H1 (cell line): ENCODE measurements around the gene TP53BP1. TPM values are rescaled to one million over a fixed set of nuclear protein-coding genes. Genes with fewer than 3 reads are reported as not detected.

Experiments used
- CTCF ChIA-PET: fragments of 300-600 bp; sonication (Branson Sonifier 250); formaldehyde crosslinking; loops from one replicate; lab custom pipeline; 2021; ENCODE audit not compliant: partially characterized antibody; lab: Charles Lee
- POLR2A ChIA-PET: fragments of 300-600 bp; sonication (Branson Sonifier 250); formaldehyde crosslinking; loops from one replicate; lab custom pipeline; 2021; ENCODE audit warnings: inconsistent platforms; ENCODE audit not compliant: partially characterized antibody; lab: Charles Lee
- DNase-seq, 2 experiments: peaks; one replicate each; pipeline versions ENCODE4 v3.0.0 to v3.0.0-alpha.2; 2010 to 2022; ENCODE audit warnings: low spot score in 2 of 2, low read depth in 1 of 2, mixed read lengths in 1 of 2
- FAIRE-seq: peaks from 2 replicates; lab custom pipeline; 2011; peaks lifted over from hg19 to GRCh38; lab: Jason Lieb, UNC
- H2AFZ ChIP-seq: 2 replicates; pipeline ENCODE4 v1.8.1; 2012; ENCODE audit warnings: low read length, inconsistent platforms
- H2AK5ac ChIP-seq: 2 replicates; pipeline ENCODE4 v1.6.1; 2013; ENCODE audit warnings: low read depth, low read length
- H2BK120ac ChIP-seq: replicated peaks from 2 replicates; pipeline ENCODE3; 2013; ENCODE audit warnings: low read depth, low read length, inconsistent platforms
- H2BK12ac ChIP-seq: 2 replicates; pipeline ENCODE4 v1.6.1; 2013; ENCODE audit warnings: low read depth, low read length
- H2BK15ac ChIP-seq: 2 replicates; pipeline ENCODE4 v1.6.1; 2013; ENCODE audit warnings: low read length
- H2BK20ac ChIP-seq: 2 replicates; pipeline ENCODE4 v1.6.1; 2013; ENCODE audit warnings: low read length
- H2BK5ac ChIP-seq: 2 replicates; pipeline ENCODE4 v1.6.1; 2013; ENCODE audit warnings: low read depth, low read length
- H3K14ac ChIP-seq: 2 replicates; pipeline ENCODE4 v1.6.1; 2013; ENCODE audit warnings: inconsistent platforms; ENCODE audit not compliant: insufficient read length
- H3K18ac ChIP-seq: 2 replicates; pipeline ENCODE4 v1.6.1; 2013; ENCODE audit warnings: low read length; ENCODE audit errors: extremely low read depth
- H3K23ac ChIP-seq: 2 replicates; pipeline ENCODE4 v1.6.1; 2013; ENCODE audit warnings: inconsistent platforms; ENCODE audit not compliant: insufficient read length
- H3K23me2 ChIP-seq: 2 replicates; pipeline ENCODE4 v1.6.1; 2013; ENCODE audit warnings: low read depth, low read length
- H3K27ac ChIP-seq: 2 replicates; pipeline ENCODE4 v1.6.1; 2011; ENCODE audit warnings: low read depth, low read length, inconsistent platforms
- H3K27me3 ChIP-seq, 4 experiments: replicated peaks in 1 of 4; 1 replicate in 1 of 4; 2 replicates in 3 of 4; pipeline versions ENCODE4 v1.6.1 to v1.8.1; 2011 to 2013; ENCODE audit warnings: low read length in 3 of 4, mild to moderate bottlenecking in 3 of 4, inconsistent platforms in 2 of 4, mixed read lengths in 2 of 4, moderate library complexity in 1 of 4; ENCODE audit not compliant: control insufficient read depth in 3 of 4, insufficient read depth in 3 of 4; ENCODE audit errors: extremely low read depth in 1 of 4
- H3K36me3 ChIP-seq, 4 experiments: 2 replicates each; pipeline versions ENCODE4 v1.6.1 to v1.8.1; 2011 to 2013; ENCODE audit warnings: mild to moderate bottlenecking in 4 of 4, low read length in 3 of 4, moderate library complexity in 2 of 4, control low read depth in 1 of 4, inconsistent platforms in 1 of 4; ENCODE audit not compliant: insufficient read depth in 4 of 4, control insufficient read depth in 2 of 4
- H3K4ac ChIP-seq: replicated peaks from 2 replicates; pipeline ENCODE3; 2013; ENCODE audit warnings: low read length, low read depth, mixed read lengths, inconsistent platforms; ENCODE audit not compliant: insufficient read length
- H3K4me1 ChIP-seq, 4 experiments: replicated peaks in 1 of 4; 1 replicate in 1 of 4; 2 replicates in 3 of 4; pipeline versions ENCODE4 v1.6.1 to v1.8.1; 2011 to 2013; ENCODE audit warnings: low read length in 3 of 4, inconsistent platforms in 2 of 4, mixed read lengths in 1 of 4; ENCODE audit not compliant: insufficient read depth in 4 of 4, control insufficient read depth in 3 of 4
- H3K4me2 ChIP-seq, 2 experiments: 2 replicates each; pipeline versions ENCODE4 v1.6.1 to v1.8.1; 2011 to 2013; ENCODE audit warnings: low read depth in 2 of 2, low read length in 2 of 2, control low read depth in 1 of 2, inconsistent platforms in 1 of 2, mild to moderate bottlenecking in 1 of 2; ENCODE audit not compliant: insufficient read depth in 1 of 2
- H3K4me3 ChIP-seq, 4 experiments: fragments of 200-600, 300-600 bp in 1 of 4; sonication (generic), shearing (Covaris generic), sonication (Bioruptor Twin) in 1 of 4; 2 replicates each; pipeline versions ENCODE4 v1.5.1 to v1.8.1; 2011 to 2016; ENCODE audit warnings: low read length in 4 of 4, low read depth in 3 of 4, control low read depth in 2 of 4, inconsistent platforms in 2 of 4, mild to moderate bottlenecking in 2 of 4, mixed read lengths in 1 of 4, moderate library complexity in 1 of 4; ENCODE audit not compliant: insufficient read depth in 2 of 4; ENCODE audit errors: extremely low read depth in 1 of 4
- H3K56ac ChIP-seq: replicated peaks from 2 replicates; pipeline ENCODE3; 2013; ENCODE audit warnings: low read depth, mild to moderate bottlenecking, mixed read lengths, low read length, inconsistent platforms; ENCODE audit not compliant: insufficient read length
- H3K79me1 ChIP-seq: 2 replicates; pipeline ENCODE4 v1.6.1; 2013; ENCODE audit warnings: low read depth, low read length, control low read depth
- H3K79me2 ChIP-seq, 2 experiments: 2 replicates each; pipeline versions ENCODE4 v1.6.1 to v1.8.1; 2012 to 2013; ENCODE audit warnings: low read length in 2 of 2, mild to moderate bottlenecking in 2 of 2, inconsistent platforms in 1 of 2; ENCODE audit not compliant: insufficient read depth in 2 of 2, control insufficient read depth in 1 of 2
- H3K9ac ChIP-seq, 4 experiments: replicated peaks in 1 of 4; 1 replicate in 1 of 4; 2 replicates in 3 of 4; pipeline versions ENCODE4 v1.6.1 to v1.8.1; 2011 to 2013; ENCODE audit warnings: low read depth in 3 of 4, low read length in 3 of 4, control low read depth in 2 of 4, mild to moderate bottlenecking in 2 of 4, moderate library complexity in 2 of 4, inconsistent platforms in 1 of 4; ENCODE audit errors: extremely low read depth in 1 of 4
- H3K9me3 ChIP-seq, 2 experiments: 2 replicates each; pipeline versions ENCODE4 v1.6.1 to v1.8.1; 2012 to 2013; ENCODE audit warnings: mild to moderate bottlenecking in 2 of 2, moderate library complexity in 2 of 2, control low read depth in 1 of 2, inconsistent platforms in 1 of 2, low read depth in 1 of 2, low read length in 1 of 2, mixed read lengths in 1 of 2; ENCODE audit not compliant: insufficient read depth in 2 of 2
- H4K20me1 ChIP-seq, 2 experiments: replicated peaks in 1 of 2; 2 replicates each; pipeline versions ENCODE3 to v1.8.1; 2011 to 2013; ENCODE audit warnings: inconsistent platforms in 2 of 2, low read length in 2 of 2, mild to moderate bottlenecking in 1 of 2; ENCODE audit not compliant: insufficient read depth in 2 of 2, control insufficient read depth in 1 of 2
- H4K5ac ChIP-seq: 2 replicates; pipeline ENCODE4 v1.6.1; 2013; ENCODE audit warnings: low read length, low read depth, mixed read lengths, inconsistent platforms; ENCODE audit not compliant: insufficient read length
- H4K8ac ChIP-seq: 2 replicates; pipeline ENCODE4 v1.8.0; 2013; ENCODE audit warnings: mild to moderate bottlenecking, moderate library complexity, low read length, inconsistent platforms; ENCODE audit not compliant: insufficient read depth; ENCODE audit errors: extremely low read depth
- H4K91ac ChIP-seq: replicated peaks from 2 replicates; pipeline ENCODE3; 2013; ENCODE audit warnings: low read length, mixed read lengths, inconsistent platforms; ENCODE audit not compliant: insufficient read length
- ASH2L ChIP-seq: fragments of 200-600, 300-600 bp; sonication (generic); IDR thresholded peaks from one replicate; pipeline ENCODE4 v1.7.1; 2017; ENCODE audit warnings: low read length
- CEBPB ChIP-seq: IDR thresholded peaks from 2 replicates; pipeline ENCODE4 v1.6.1; 2012; ENCODE audit warnings: low read depth, low read length
- WGBS, 2 experiments: shearing (Covaris generic) in 1 of 2; methylation state at CpG; one replicate each; pipeline versions ENCODE4 v1.1.6 to v1.1.7; 2013 to 2015; ENCODE audit warnings: low lambda C conversion rate in 2 of 2, mixed read lengths in 2 of 2, inconsistent platforms in 1 of 2, low coverage in 1 of 2, missing lambda C conversion rate in 1 of 2; ENCODE audit not compliant: insufficient replicate concordance in 2 of 2, insufficient coverage in 1 of 2, insufficient read length in 1 of 2; ENCODE audit errors: extremely low coverage in 1 of 2, missing lambda C conversion rate in 1 of 2; 5-methylcytosine and 5-hydroxymethylcytosine counted together
- polyA plus RNA-seq, 7 experiments: library from polyadenylated mRNA; depleted of rRNA in 3 of 7; stranded (reverse) in 5 of 7; unstranded in 2 of 7; fragments of >200 nt in 5 of 7; fragments of 200-250 nt in 2 of 7; gene quantifications; 1 replicate in 5 of 7; 2 replicates in 1 of 7; 4 replicates in 1 of 7; pipeline versions ENCODE4 v1.2.1 to v1.2.3, GENCODE V29; 2011 to 2013; ENCODE audit warnings: missing spikeins in 2 of 7, mixed read lengths in 2 of 7
- total RNA-seq: library from RNA; stranded (reverse); fragmentation: NEBNext Ultra II Directional; extraction: Animal tissue kit (Norgen Biotek cat#: 25700); gene quantifications from 2 replicates; pipeline ENCODE4 v1.2.1, GENCODE V29; 2021

The TP53BP1 gene
- total and polyA plus RNA-seq, 2 of the 8 experiments (the other 6 are each of a cell fraction or from before 2014, with no cell fraction given) = 34.1 to 63.6 TPM

GRCh38 chr15:43439268-43439667 is 53.7 kb downstream of the TP53BP1 start:
- H2BK15ac ChIP-seq = no peak overlapping the region
- WGBS, 2 experiments = 87% methylated on average over 3 of the region's 3 CpGs; no CpG with 5 or more reads in 1 of the 2 experiments
- H3K9ac ChIP-seq = no peak overlapping the region
- H4K91ac ChIP-seq = no peak overlapping the region
- peaks cover 2 to 64% (median 24%) of the 10 kb centered on the region in 4 experiments for H3K36me3 ChIP-seq
- DNase-seq = no peak
- peaks cover 1 to 4% of the 10 kb centered on the region in 2 experiments for H4K20me1 ChIP-seq
- no peak overlapping the region for H4K5ac ChIP-seq
- H3K23me2 ChIP-seq = no peaks in the 10 kb centered on the region
- H3K4me3 ChIP-seq = no peak overlapping the region
- no peak overlapping the region for H4K8ac ChIP-seq
- H2BK5ac ChIP-seq = no peak overlapping the region
- TF ChIP-seq CEBPB (no peak), ASH2L (no peak)
- H3K4me1 ChIP-seq = no peaks in the 10 kb centered on the region
- no peak overlapping the region for H3K27ac ChIP-seq
- POLR2A ChIA-PET = interaction anchor here (1.3 kb wide), 1 partner anchor 35 kb away, joined by 3 read pairs; no protein-coding TSS in a partner anchor
- CTCF ChIA-PET = interaction anchor here (0.9 to 2.7 kb wide), 2 partner anchors 15 to 75 kb away, joined by 3 to 12 read pairs; no protein-coding TSS in a partner anchor
- H2AFZ ChIP-seq = no peak overlapping the region
- H3K79me2 ChIP-seq = no peaks in the 10 kb centered on the region
- H3K23ac ChIP-seq = no peak overlapping the region
- no peak overlapping the region for H3K14ac ChIP-seq
- no peak overlapping the region for H3K4me2 ChIP-seq
- H3K56ac ChIP-seq = no peak overlapping the region
- H3K18ac ChIP-seq = no peak overlapping the region
- no peak overlapping the region for H2BK12ac ChIP-seq
- FAIRE-seq = no peak
- H2BK120ac ChIP-seq = no peak overlapping the region
- no peaks in the 10 kb centered on the region for H3K79me1 ChIP-seq
- H2BK20ac ChIP-seq = no peak overlapping the region
- no peaks in the 10 kb centered on the region for H3K9me3 ChIP-seq
- H3K4ac ChIP-seq = no peak overlapping the region
- no peak overlapping the region for H2AK5ac ChIP-seq
- H3K27me3 ChIP-seq = no peaks in the 10 kb centered on the region
